OCI-LY7 (cell line): ENCODE data around the gene NINJ2. TPM values are rescaled to one million over a fixed set of nuclear protein-coding genes. Genes with fewer than 3 reads are reported as not detected.

Experiments
- BruUV-seq: library from RNA; stranded (reverse); fragments of 400-500 nt; replicated peaks from 2 replicates; lab custom pipeline; 2021; lab: Mats Ljungman, UMichigan
- CTCF ChIA-PET: fragments of 300-600 bp; sonication (Branson Sonifier 250); formaldehyde crosslinking; loops from one replicate; lab custom pipeline; 2022; ENCODE audit warnings: antibody characterized with exemption; ENCODE audit not compliant: unreplicated experiment; lab: Charles Lee
- POLR2A ChIA-PET: fragments of 300-600 bp; sonication (Branson Sonifier 250); formaldehyde crosslinking; loops from one replicate; lab custom pipeline; 2022; ENCODE audit warnings: antibody characterized with exemption; lab: Charles Lee
- DNase-seq: peaks from one replicate; pipeline ENCODE4 v3.0.0-alpha.2; 2015; ENCODE audit warnings: low spot score
- H2AFZ ChIP-seq: fragments of 200-600 bp; sonication (generic), shearing (Covaris generic); 2 replicates; pipeline ENCODE4 v1.6.1; 2014; ENCODE audit warnings: mild to moderate bottlenecking, antibody characterized with exemption, low read length, moderate library complexity
- H3K27ac ChIP-seq: fragments of 200-600 bp; sonication (generic); 2 replicates; pipeline ENCODE4 v1.5.1; 2014; ENCODE audit warnings: mixed run types, low read depth, mild to moderate bottlenecking, moderate library complexity, low read length, inconsistent platforms; ENCODE audit not compliant: poor library complexity, severe bottlenecking
- H3K36me3 ChIP-seq: fragments of 200-600 bp; sonication (generic); 2 replicates; pipeline ENCODE4 v1.6.1; 2014; ENCODE audit warnings: mild to moderate bottlenecking, antibody characterized with exemption, low read length, moderate library complexity, mixed read lengths; ENCODE audit not compliant: insufficient read depth
- H3K4me1 ChIP-seq: fragments of 200-600 bp; sonication (generic); 2 replicates; pipeline ENCODE4 v1.5.1; 2014; ENCODE audit warnings: mild to moderate bottlenecking, low read length; ENCODE audit not compliant: insufficient read depth, poor library complexity, severe bottlenecking
- H3K4me2 ChIP-seq: fragments of 200-600 bp; sonication (generic); 2 replicates; pipeline ENCODE4 v1.6.1; 2014; ENCODE audit warnings: mild to moderate bottlenecking, low read length
- H3K4me3 ChIP-seq: fragments of 200-600 bp; sonication (generic); 2 replicates; pipeline ENCODE4 v1.5.1; 2014; ENCODE audit warnings: mild to moderate bottlenecking, low read depth, low read length; ENCODE audit not compliant: poor library complexity, severe bottlenecking
- H3K79me2 ChIP-seq: fragments of 200-600 bp; sonication (generic); 2 replicates; pipeline ENCODE4 v1.6.1; 2016; ENCODE audit warnings: low read depth, mild to moderate bottlenecking, low read length, moderate library complexity, mixed read lengths; ENCODE audit not compliant: insufficient read depth
- H3K9me2 ChIP-seq: fragments of 200-600 bp; sonication (generic); 2 replicates; pipeline ENCODE4 v1.6.1; 2016; ENCODE audit warnings: mild to moderate bottlenecking, low read length, mixed read lengths; ENCODE audit not compliant: insufficient read depth
- H3K9me3 ChIP-seq: fragments of 200-600 bp; sonication (generic); 2 replicates; pipeline ENCODE4 v1.6.1; 2014; ENCODE audit warnings: mild to moderate bottlenecking, mixed run types, low read length, mixed read lengths
- H4K20me1 ChIP-seq: fragments of 200-600 bp; sonication (generic); 2 replicates; pipeline ENCODE4 v1.6.1; 2014; ENCODE audit warnings: mild to moderate bottlenecking, antibody characterized with exemption, low read length, moderate library complexity, mixed read lengths; ENCODE audit not compliant: insufficient read depth
- EZH2phosphoT487 ChIP-seq: fragments of 200-600 bp; sonication (generic); IDR thresholded peaks from 2 replicates; pipeline ENCODE4 v1.6.1; 2018; ENCODE audit warnings: low read depth, borderline replicate concordance, mild to moderate bottlenecking, mixed run types, antibody characterized with exemption, low read length, moderate library complexity, mixed read lengths
- intact Hi-C: fragments of 100-400 bp; cut with micrococcal nuclease; formaldehyde crosslinking; loops from one replicate; pipeline ENCODE4 v1.10.0; 2022; ENCODE audit not compliant: unreplicated experiment
- total RNA-seq, 2 experiments: library from RNA; depleted of rRNA in 1 of 2; stranded (reverse); fragments of >200 nt in 1 of 2; shearing (Covaris generic) in 1 of 2; gene quantifications; 2 replicates each; pipeline ENCODE4 v1.2.3, GENCODE V29; 2014 to 2022
- TF ChIP-seq, protein P1 (sequence below): fragments of 200-600 bp; sonication (generic); conservative IDR thresholded peaks from 2 replicates; pipeline ENCODE4 v1.5.1; 2014; ENCODE audit warnings: mild to moderate bottlenecking, antibody characterized with exemption, low read length, moderate library complexity, mixed read lengths

Gene NINJ2
- total RNA-seq, 2 experiments from 2014 or later = 0.79 to 4.4 TPM

DNA sequence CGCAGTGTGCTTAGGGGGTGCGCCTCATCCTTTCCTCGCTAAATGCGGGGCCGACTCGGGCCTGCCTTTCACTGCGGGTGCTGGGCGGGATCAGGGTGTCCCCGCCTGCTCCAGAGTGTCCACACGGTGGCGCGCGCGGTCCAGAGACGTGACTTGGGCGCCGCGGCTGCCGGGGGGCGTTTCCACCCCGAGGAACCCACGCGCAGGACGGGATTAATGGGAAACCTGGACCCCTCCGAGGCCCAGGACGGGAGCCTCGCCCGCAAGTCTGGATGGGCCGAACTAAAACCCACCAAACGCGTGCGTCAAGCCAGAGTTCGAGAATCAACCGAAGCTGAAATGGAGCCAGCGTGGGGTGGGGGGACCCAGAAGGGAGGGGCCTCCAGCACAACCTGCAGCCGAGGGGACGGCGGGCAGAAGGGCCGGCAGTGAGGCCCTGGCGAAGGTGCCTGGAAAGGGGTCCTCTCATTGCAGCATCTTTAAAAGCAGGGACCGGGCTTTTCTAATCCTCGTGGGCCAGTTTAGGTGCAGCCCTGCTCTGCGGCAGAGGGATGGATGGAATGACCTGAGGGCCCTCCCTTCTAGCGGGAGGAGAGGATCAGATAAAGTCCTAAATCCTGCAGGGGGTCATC lies 93.3 kb downstream of the NINJ2 start:
- ChIA-PET POLR2A (no interaction called here), CTCF (interaction anchor here (0.6 to 1.0 kb wide), 2 partner anchors 182 to 380 kb away, joined by 3 to 5 read pairs; partner anchors contain the start of gene RAD52)
- BruUV-seq = no TSS peak
- peaks cover 9% of the 10 kb centered on the region for H3K4me1 ChIP-seq
- TF ChIP-seq, protein P1, sequence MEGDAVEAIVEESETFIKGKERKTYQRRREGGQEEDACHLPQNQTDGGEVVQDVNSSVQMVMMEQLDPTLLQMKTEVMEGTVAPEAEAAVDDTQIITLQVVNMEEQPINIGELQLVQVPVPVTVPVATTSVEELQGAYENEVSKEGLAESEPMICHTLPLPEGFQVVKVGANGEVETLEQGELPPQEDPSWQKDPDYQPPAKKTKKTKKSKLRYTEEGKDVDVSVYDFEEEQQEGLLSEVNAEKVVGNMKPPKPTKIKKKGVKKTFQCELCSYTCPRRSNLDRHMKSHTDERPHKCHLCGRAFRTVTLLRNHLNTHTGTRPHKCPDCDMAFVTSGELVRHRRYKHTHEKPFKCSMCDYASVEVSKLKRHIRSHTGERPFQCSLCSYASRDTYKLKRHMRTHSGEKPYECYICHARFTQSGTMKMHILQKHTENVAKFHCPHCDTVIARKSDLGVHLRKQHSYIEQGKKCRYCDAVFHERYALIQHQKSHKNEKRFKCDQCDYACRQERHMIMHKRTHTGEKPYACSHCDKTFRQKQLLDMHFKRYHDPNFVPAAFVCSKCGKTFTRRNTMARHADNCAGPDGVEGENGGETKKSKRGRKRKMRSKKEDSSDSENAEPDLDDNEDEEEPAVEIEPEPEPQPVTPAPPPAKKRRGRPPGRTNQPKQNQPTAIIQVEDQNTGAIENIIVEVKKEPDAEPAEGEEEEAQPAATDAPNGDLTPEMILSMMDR = peak; percentile 97
- no peak for TF ChIP-seq EZH2phosphoT487
- DNase-seq = peak; percentile 83
- no peaks in the 10 kb centered on the region for H3K79me2 ChIP-seq
- peak overlapping the region; percentile 76 for H2AFZ ChIP-seq
- intact Hi-C loops = loop anchor here (1.0 to 10.0 kb wide), 4 partner anchors 105 to 525 kb away; partner anchors contain the start of gene RAD52
- H4K20me1 ChIP-seq = no peaks in the 10 kb centered on the region
- H3K9me2 ChIP-seq = no peaks in the 10 kb centered on the region
- H3K9me3 ChIP-seq = no peaks in the 10 kb centered on the region
- H3K4me3 ChIP-seq = peak overlapping the region; percentile 69
- peak overlapping the region; percentile 88 for H3K4me2 ChIP-seq
- no peak overlapping the region for H3K27ac ChIP-seq
- no peaks in the 10 kb centered on the region for H3K36me3 ChIP-seq

GRCh38 chr12:569091-569676 lies 94.1 kb downstream of the NINJ2 start:
- Histone ChIP-seq H3K9me2 (no peaks in the 10 kb centered on the region), H3K4me2 (peak overlapping the region; percentile 88), H3K36me3 (no peaks in the 10 kb centered on the region), H4K20me1 (no peaks in the 10 kb centered on the region), H3K4me3 (peak overlapping the region; percentile 69), H3K9me3 (no peaks in the 10 kb centered on the region), H3K27ac (no peak overlapping the region), H3K4me1 (peaks cover 9% of the 10 kb centered on the region), H3K79me2 (no peaks in the 10 kb centered on the region), H2AFZ (peak overlapping the region; percentile 76)
- POLR2A ChIA-PET = no interaction called here
- CTCF ChIA-PET = interaction anchor here (0.6 kb wide), 1 partner anchor 182 kb away, joined by 3 read pairs; no protein-coding TSS in a partner anchor
- TF ChIP-seq, protein P1 = no peak
- intact Hi-C loops = loop anchor here (1.0 kb wide), 2 partner anchors 245 to 380 kb away; partner anchors contain the start of gene RAD52
- no TSS peak for BruUV-seq
- no peak for DNase-seq

- H3K79me2 ChIP-seq = no peaks in the 10 kb centered on the region
- no TSS peak for BruUV-seq
Observed at GRCh38 chr12:568486-568885, 94.8 kb downstream of the NINJ2 start.

More at GRCh38 chr12:568486-568885, 94.8 kb downstream of the NINJ2 start:
- no peak overlapping the region for H3K4me3 ChIP-seq
- TF ChIP-seq, protein P1 = no peak
- no peak for TF ChIP-seq EZH2phosphoT487
- H2AFZ ChIP-seq = no peak overlapping the region
- no peaks in the 10 kb centered on the region for H3K9me3 ChIP-seq
- ChIA-PET POLR2A (no interaction called here), CTCF (no interaction called here)
- no peaks in the 10 kb centered on the region for H3K36me3 ChIP-seq
- no peak for DNase-seq
- peaks cover 11% of the 10 kb centered on the region for H3K4me1 ChIP-seq
- no peak overlapping the region for H3K27ac ChIP-seq
- intact Hi-C loops = no loop called here
- no peaks in the 10 kb centered on the region for H4K20me1 ChIP-seq
- no peak overlapping the region for H3K4me2 ChIP-seq
- no peaks in the 10 kb centered on the region for H3K9me2 ChIP-seq
